Measurements from ENCODE around the gene ITGB2. TPM values are rescaled to one million over a fixed set of nuclear protein-coding genes. Genes with fewer than 3 reads are reported as not detected.

Gene ITGB2
- total RNA-seq, 1 donor from 2014 or later = 0.74 TPM

GRCh38 chr21:44912158-44912473 is 8.6 kb downstream of the ITGB2 start:
- Mint-ChIP-seq H3K4me3 (no peak overlapping the region), H3K27me3 (ENCODE audit: low read depth) (peaks cover 4% of the 10 kb centered on the region), H3K36me3 (no peaks in the 10 kb centered on the region), H3K4me1 (peaks cover 12% of the 10 kb centered on the region), H3K9me3 (no peaks in the 10 kb centered on the region), H3K27ac (no peak overlapping the region)
- no peak for DNase-seq (ENCODE audit: low spot score in 2 of 2, unreplicated experiment in 2 of 2)
- no peak for TF ChIP-seq CTCF (IDR thresholded peaks at IDR 0.05; ENCODE audit: unreplicated experiment)

GRCh38 chr21:44911384-44912157 is 9.1 kb downstream of the ITGB2 start:
- H3K27ac Mint-ChIP-seq = no peak overlapping the region
- no peaks in the 10 kb centered on the region for H3K36me3 Mint-ChIP-seq
- H3K9me3 Mint-ChIP-seq = no peaks in the 10 kb centered on the region
- no peak for DNase-seq (ENCODE audit: low spot score in 2 of 2, unreplicated experiment in 2 of 2)
- H3K4me3 Mint-ChIP-seq = no peak overlapping the region
- no peaks in the 10 kb centered on the region for H3K27me3 Mint-ChIP-seq (ENCODE audit: low read depth)
- TF ChIP-seq CTCF (IDR thresholded peaks at IDR 0.05; ENCODE audit: unreplicated experiment) = no peak
- peaks cover 12% of the 10 kb centered on the region for H3K4me1 Mint-ChIP-seq

GRCh38 chr21:44911068-44911383 is 9.7 kb downstream of the ITGB2 start:
- no peak overlapping the region for H3K4me3 Mint-ChIP-seq
- H3K27me3 Mint-ChIP-seq (ENCODE audit: low read depth) = no peaks in the 10 kb centered on the region
- H3K27ac Mint-ChIP-seq = no peak overlapping the region

DNA sequence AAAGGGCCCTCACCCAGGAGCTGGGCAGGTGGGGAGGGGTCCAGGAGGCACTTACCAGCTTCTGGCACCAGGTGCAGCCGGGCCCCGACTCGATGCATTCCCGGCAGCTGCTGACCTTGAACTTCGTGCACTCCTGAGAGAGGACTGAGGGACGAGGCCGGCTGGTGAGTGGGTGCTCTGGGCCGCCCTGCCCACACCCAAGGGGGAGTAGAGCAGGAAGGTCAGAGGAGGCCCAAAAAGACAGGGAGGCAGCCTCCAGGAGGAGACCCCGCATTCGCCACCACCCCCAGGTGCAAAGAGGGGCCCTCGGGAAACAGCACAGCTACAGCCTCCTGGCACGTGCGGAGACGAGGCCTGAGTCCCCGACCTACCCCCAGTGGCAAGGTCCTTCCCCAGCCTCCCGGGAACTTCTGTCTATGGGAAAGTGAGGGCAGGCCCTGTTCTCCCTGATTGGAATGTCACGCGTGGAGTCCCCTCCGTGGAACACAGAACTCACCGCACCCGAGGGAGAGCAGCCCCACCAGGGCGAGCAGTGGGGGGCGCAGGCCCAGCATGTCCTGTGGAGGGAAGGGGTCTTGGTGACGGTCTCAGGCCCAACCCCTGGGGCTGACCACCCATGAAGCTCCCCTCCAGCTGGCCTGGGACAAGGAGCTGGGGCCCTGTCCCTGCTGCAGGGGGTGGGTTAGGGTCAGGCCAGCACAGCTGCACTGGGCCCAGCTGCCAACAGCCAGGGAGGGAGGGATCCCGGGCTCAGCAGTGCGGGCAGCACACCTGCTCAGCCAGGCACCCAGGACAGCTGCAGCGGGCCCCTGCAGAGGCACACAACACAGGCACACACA is 10.3 kb downstream of the ITGB2 start:
- H3K9me3 Mint-ChIP-seq = no peaks in the 10 kb centered on the region
- H3K4me1 Mint-ChIP-seq = peaks cover 12% of the 10 kb centered on the region
- no peak for TF ChIP-seq CTCF (IDR thresholded peaks at IDR 0.05; ENCODE audit: unreplicated experiment)
- H3K36me3 Mint-ChIP-seq = no peaks in the 10 kb centered on the region
- no peak for DNase-seq (ENCODE audit: low spot score in 2 of 2, unreplicated experiment in 2 of 2)
- H3K27ac Mint-ChIP-seq = no peak overlapping the region
- no peaks in the 10 kb centered on the region for H3K27me3 Mint-ChIP-seq (ENCODE audit: low read depth)
- H3K4me3 Mint-ChIP-seq = no peak overlapping the region

More at GRCh38 chr21:44911068-44911383, 9.7 kb downstream of the ITGB2 start:
- Mint-ChIP-seq H3K4me1 (peaks cover 12% of the 10 kb centered on the region), H3K36me3 (no peaks in the 10 kb centered on the region), H3K9me3 (no peaks in the 10 kb centered on the region)
- TF ChIP-seq CTCF (IDR thresholded peaks at IDR 0.05; ENCODE audit: unreplicated experiment) = no peak
- DNase-seq (ENCODE audit: low spot score in 2 of 2, unreplicated experiment in 2 of 2) = no peak

- Mint-ChIP-seq H3K9me3 (no peaks in the 10 kb centered on the region), H3K27ac (no peak overlapping the region), H3K36me3 (no peaks in the 10 kb centered on the region), H3K4me3 (no peak overlapping the region), H3K4me1 (peaks cover 12% of the 10 kb centered on the region), H3K27me3 (ENCODE audit: low read depth) (no peaks in the 10 kb centered on the region)
- no peak for DNase-seq (ENCODE audit: low spot score in 2 of 2, unreplicated experiment in 2 of 2)
- TF ChIP-seq CTCF (IDR thresholded peaks at IDR 0.05; ENCODE audit: unreplicated experiment) = no peak
These were observed 11.0 kb downstream of the ITGB2 start for GRCh38 chr21:44909719-44910118.
